Activated CD8-positive, alpha-beta memory T cell treated with anti-CD3 and anti-CD28 coated beads for 48 hours (primary cell): ENCODE data around the gene OR2AG2.
"Not testable (repeated sequence)": the region's sequence is repeated elsewhere in the genome, so short reads cannot be mapped to it uniquely, and the experiment has no call there.

Experiments used
- DNase-seq, 3 experiments: peaks; one replicate each; pipeline ENCODE4 v3.0.0-alpha.2; 2020; ENCODE audit warnings: low read depth in 2 of 3, low spot score in 2 of 3

The OR2AG2 gene

GRCh38 chr11:6771926-6772893 lies at the start of gene OR2AG2:
OR2AG2 (minus strand) TSS chr11:6771976; CDS start chr11:6768957, 3,019 bp downstream.
- no peak for DNase-seq

GRCh38 chr11:6818967-6819366 lies 47.2 kb upstream of the OR2AG2 start:
- DNase-seq = no peak

- DNase-seq = no peak
Observed at GRCh38 chr11:6817694-6818093, 45.9 kb upstream of the OR2AG2 start.

GRCh38 chr11:6813656-6814055 lies 41.9 kb upstream of the OR2AG2 start:
- DNase-seq = no peak

- no peak for DNase-seq
Observed at GRCh38 chr11:6812390-6813005, 40.7 kb upstream of the OR2AG2 start.

GRCh38 chr11:6801075-6801474 lies 29.3 kb upstream of the OR2AG2 start:
- not testable (repeated sequence) for DNase-seq

GRCh38 chr11:6799402-6799801 lies 27.6 kb upstream of the OR2AG2 start, which contains the start of gene OR6A2:
OR6A2 (minus strand) TSS chr11:6799689; CDS start chr11:6795708, 3,981 bp downstream.
- no peak for DNase-seq

- DNase-seq = no peak
Observed at GRCh38 chr11:6794639-6795038, 22.9 kb upstream of the OR2AG2 start.

GRCh38 chr11:6790546-6790945 lies 18.8 kb upstream of the OR2AG2 start:
- DNase-seq = no peak

- DNase-seq = no peak
Observed at GRCh38 chr11:6782720-6783119, 10.9 kb upstream of the OR2AG2 start, which contains the start of gene OR2AG1. OR2AG1 (plus strand) TSS chr11:6783020; CDS start chr11:6785038, 2,018 bp downstream.

GRCh38 chr11:6780829-6781228 lies 9.1 kb upstream of the OR2AG2 start:
- DNase-seq = no peak

- DNase-seq = no peak
Observed at GRCh38 chr11:6778518-6778917, 6.7 kb upstream of the OR2AG2 start.

GRCh38 chr11:6757373-6757967 lies 14.3 kb downstream of the OR2AG2 start:
- DNase-seq = no peak

- DNase-seq = no peak
Observed at GRCh38 chr11:6755953-6756347, 15.8 kb downstream of the OR2AG2 start.

- no peak for DNase-seq
Observed at GRCh38 chr11:6755303-6755952, 16.3 kb downstream of the OR2AG2 start.

GRCh38 chr11:6747097-6747668 lies 24.6 kb downstream of the OR2AG2 start:
- DNase-seq = no peak

GRCh38 chr11:6746626-6747025 lies 25.1 kb downstream of the OR2AG2 start:
- DNase-seq = no peak

- DNase-seq = no peak
Observed at GRCh38 chr11:6746086-6746618, 25.6 kb downstream of the OR2AG2 start.

- DNase-seq = no peak
Observed at GRCh38 chr11:6745465-6746015, 26.2 kb downstream of the OR2AG2 start.

GRCh38 chr11:6745018-6745417 lies 26.8 kb downstream of the OR2AG2 start:
- no peak for DNase-seq
